ENCODE results near the gene CEP112.

Gene CEP112

GRCh38 chr17:66056148-66056547, 135.8 kb downstream of the CEP112 start:
- DNase-seq: no peak

- no peak for DNase-seq
Observed at GRCh38 chr17:66054242-66054641, 137.7 kb downstream of the CEP112 start.

GRCh38 chr17:66044083-66044482, 147.8 kb downstream of the CEP112 start:
- no peak for DNase-seq

- no peak for DNase-seq
Observed at GRCh38 chr17:66043419-66043818, 148.5 kb downstream of the CEP112 start.

- DNase-seq: no peak
Observed at GRCh38 chr17:66040402-66040801, 151.5 kb downstream of the CEP112 start.

- DNase-seq: no peak
Observed at GRCh38 chr17:66038125-66038524, 153.8 kb downstream of the CEP112 start.

GRCh38 chr17:66037221-66037620, 154.7 kb downstream of the CEP112 start:
- no peak for DNase-seq

GRCh38 chr17:66032082-66032712, 159.7 kb downstream of the CEP112 start:
- DNase-seq: no peak

GRCh38 chr17:66025551-66025950, 166.4 kb downstream of the CEP112 start:
- DNase-seq: no peak

- DNase-seq: no peak
Observed at GRCh38 chr17:66021757-66022156, 170.2 kb downstream of the CEP112 start.

- no peak for DNase-seq
Observed at GRCh38 chr17:66018786-66019185, 173.1 kb downstream of the CEP112 start.

GRCh38 chr17:66016231-66016630, 175.7 kb downstream of the CEP112 start:
- DNase-seq: no peak

- DNase-seq: no peak
Observed at GRCh38 chr17:66008680-66009079, 183.3 kb downstream of the CEP112 start.

GRCh38 chr17:66006654-66007053, 185.3 kb downstream of the CEP112 start:
- no peak for DNase-seq

- DNase-seq: no peak
Observed at GRCh38 chr17:66002812-66003211, 189.1 kb downstream of the CEP112 start.

- DNase-seq: no peak
Observed at GRCh38 chr17:66002063-66002585, 189.8 kb downstream of the CEP112 start.

GRCh38 chr17:66000216-66000615, 191.7 kb downstream of the CEP112 start:
- no peak for DNase-seq

GRCh38 chr17:65998675-65999074, 193.3 kb downstream of the CEP112 start:
- no peak for DNase-seq

GRCh38 chr17:65994679-65995078, 197.3 kb downstream of the CEP112 start:
- no peak for DNase-seq

GRCh38 chr17:65994114-65994513, 197.8 kb downstream of the CEP112 start:
- no peak for DNase-seq

GRCh38 chr17:65990593-65990992, 201.3 kb downstream of the CEP112 start:
- no peak for DNase-seq

- DNase-seq: no peak
Observed at GRCh38 chr17:65988451-65988850, 203.5 kb downstream of the CEP112 start.

GRCh38 chr17:65987988-65988387, 203.9 kb downstream of the CEP112 start:
- no peak for DNase-seq

- DNase-seq: no peak
Observed at GRCh38 chr17:65985571-65985970, 206.4 kb downstream of the CEP112 start.

GRCh38 chr17:65984299-65984698, 207.6 kb downstream of the CEP112 start:
- no peak for DNase-seq

Data from cortex of kidney (tissue), 1 donor.